HG02571 (cell line): ENCODE measurements around the gene EPHX1.
"Not testable (repeated sequence)": the region's sequence is repeated elsewhere in the genome, so short reads cannot be mapped to it uniquely, and the experiment has no call there.

ENCODE experiments used
- ATAC-seq: cut with Tn5 transposase; IDR thresholded peaks from one replicate; pipeline ENCODE4 v1.9.1; 2021; ENCODE audit warnings: mild to moderate bottlenecking, moderate library complexity; ENCODE audit not compliant: unreplicated experiment

EPHX1 gene

GRCh38 chr1:225777058-225777582, 32.8 kb upstream of the EPHX1 start:
- peak; percentile 5 for ATAC-seq

DNA sequence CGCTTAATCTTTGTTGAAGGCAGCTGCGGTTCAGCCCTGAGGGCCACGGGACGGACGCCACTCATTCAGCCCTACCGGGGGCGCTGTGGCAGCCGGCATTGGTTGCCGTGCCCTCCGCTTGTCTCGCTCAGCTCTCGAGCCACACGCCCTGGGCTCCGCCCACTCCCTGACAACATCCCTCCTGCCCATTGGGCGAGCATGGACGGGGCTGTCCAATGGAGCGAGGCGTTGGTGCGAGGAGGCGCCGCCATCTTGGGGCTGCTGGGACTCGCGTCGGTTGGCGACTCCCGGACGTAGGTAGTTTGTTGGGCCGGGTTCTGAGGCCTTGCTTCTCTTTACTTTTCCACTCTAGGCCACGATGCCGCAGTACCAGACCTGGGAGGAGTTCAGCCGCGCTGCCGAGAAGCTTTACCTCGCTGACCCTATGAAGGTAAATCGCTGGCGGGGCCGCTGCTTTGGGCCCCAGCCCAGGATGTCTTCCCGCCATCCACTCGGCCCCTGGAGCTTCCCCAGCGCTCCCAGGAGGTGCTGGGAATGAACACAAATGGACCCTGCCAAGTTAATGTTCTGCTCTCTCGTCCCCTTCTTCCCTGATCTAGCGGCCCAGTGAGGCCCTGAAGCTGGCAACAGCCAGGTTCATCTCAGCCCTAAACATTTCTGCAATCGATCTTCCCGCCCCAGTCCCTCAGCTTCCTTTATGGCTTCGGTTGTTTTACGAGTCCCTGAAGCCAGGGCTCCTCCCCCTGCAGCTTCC, 32.2 kb upstream of the EPHX1 start, which contains the start of gene SRP9:
TSS of gene SRP9 (plus strand) at position 244 of the 754 bp plus-strand sequence. CDS start at position 359, 115 bp downstream.
- ATAC-seq, result peak; percentile 100

GRCh38 chr1:225778337-225778669, 31.6 kb upstream of the EPHX1 start:
- ATAC-seq, result no peak

- not testable (repeated sequence) for ATAC-seq
Measured at GRCh38 chr1:225779165-225779564, 30.8 kb upstream of the EPHX1 start.

- ATAC-seq, result no peak
Measured at GRCh38 chr1:225780134-225780533, 29.8 kb upstream of the EPHX1 start.

- ATAC-seq, result no peak
Measured at GRCh38 chr1:225780630-225781029, 29.3 kb upstream of the EPHX1 start.

DNA sequence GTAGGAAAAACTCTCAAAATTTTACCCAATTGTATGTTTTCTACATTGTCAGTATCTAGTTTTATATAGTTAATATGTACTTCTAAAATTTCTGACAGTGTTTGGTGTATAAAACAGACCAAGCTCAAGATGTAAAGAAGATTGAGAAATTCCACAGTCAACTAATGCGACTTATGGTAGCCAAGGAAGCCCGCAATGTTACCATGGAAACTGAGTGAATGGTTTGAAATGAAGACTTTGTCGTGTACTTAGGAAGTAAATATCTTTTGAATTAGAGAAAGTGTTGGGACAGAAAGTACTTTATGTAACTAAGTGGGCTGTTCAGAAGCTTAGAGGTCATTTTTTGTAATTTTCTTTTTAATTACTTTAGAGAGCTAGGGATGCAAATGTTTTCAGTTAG, 20.8 kb upstream of the EPHX1 start:
- not testable (repeated sequence) for ATAC-seq

GRCh38 chr1:225794954-225795353, 15.0 kb upstream of the EPHX1 start:
- ATAC-seq, result no peak

DNA sequence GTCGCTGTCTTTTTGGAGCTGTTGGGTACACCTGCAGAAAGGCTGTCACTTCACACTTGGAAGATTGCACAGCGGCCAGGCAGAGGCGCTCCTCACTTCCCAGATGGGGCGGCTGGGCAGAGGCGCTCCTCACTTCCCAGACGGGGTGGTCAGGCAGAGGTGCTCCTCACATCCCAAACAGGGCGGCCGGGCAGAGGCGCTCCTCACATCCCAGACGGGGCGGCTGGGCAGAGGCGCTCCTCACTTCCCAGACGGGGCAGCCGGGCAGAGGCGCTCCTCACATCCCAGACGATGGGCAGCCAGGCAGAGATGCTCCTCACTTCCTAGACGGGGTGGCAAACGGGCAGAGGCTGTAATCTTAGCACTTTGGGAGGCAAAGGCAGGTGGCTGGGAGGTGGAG, 13.8 kb upstream of the EPHX1 start:
- ATAC-seq, result not testable (repeated sequence)

DNA sequence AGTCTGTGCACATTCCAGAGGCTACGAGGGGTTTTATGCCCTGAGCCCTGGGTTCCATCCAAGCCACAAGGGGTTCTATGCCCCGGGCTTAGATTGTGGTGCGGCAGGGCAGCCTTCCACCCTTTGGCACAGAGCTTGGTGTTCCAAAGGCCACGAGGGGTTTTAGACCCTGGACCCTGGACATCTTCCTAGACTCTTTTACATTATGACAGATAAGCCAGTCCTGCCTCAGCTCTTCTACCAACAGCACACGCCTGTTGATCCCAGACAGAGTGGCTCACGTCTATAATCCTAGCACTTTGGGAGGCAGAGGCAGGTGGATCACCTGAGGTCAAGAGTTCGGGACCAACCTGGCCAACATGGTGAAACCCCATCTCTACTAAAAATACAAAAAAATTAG, 8.8 kb upstream of the EPHX1 start:
- ATAC-seq, result not testable (repeated sequence)

DNA sequence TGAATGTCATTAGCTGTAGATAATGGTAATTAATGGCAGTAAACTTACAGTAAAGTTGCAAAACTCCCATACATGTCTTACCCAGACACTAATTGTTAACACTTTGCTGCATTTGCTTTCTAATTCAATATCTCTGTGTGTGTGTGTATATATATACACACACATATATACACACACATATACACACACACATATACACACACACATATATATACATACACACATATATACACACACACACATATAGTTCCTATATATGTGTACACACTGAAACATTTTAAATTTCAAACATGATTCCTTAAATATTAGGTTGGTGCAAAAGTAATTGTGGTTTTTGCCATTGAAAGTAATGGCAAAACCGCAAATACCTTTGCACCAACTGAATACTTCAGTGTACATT, 3.7 kb upstream of the EPHX1 start:
- no peak for ATAC-seq

DNA sequence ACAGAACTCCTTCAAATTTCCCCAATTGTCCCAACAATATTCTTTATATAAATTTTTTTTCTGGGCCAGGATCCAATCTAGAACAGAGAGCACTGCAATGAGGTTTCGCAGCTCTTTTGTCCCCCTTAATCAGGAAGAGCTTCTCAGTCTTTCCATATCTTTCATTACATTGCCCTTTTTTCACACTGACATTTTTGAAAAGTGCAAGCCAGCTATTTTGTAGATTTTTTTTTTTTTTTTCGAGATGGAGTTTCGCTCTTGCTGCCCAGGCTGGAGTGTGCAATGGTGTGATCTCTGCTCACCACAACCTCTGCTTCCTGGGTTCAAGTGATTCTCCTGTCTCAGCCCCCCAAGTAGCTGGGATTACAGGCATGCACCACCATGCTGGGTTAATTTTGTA, 3.2 kb upstream of the EPHX1 start:
- ATAC-seq, result not testable (repeated sequence)

- ATAC-seq, result no peak
Measured at GRCh38 chr1:225808136-225808535, 1.8 kb upstream of the EPHX1 start.

- ATAC-seq, result not testable (repeated sequence)
Measured at GRCh38 chr1:225810579-225811538, 935 bp downstream of the EPHX1 start.

DNA sequence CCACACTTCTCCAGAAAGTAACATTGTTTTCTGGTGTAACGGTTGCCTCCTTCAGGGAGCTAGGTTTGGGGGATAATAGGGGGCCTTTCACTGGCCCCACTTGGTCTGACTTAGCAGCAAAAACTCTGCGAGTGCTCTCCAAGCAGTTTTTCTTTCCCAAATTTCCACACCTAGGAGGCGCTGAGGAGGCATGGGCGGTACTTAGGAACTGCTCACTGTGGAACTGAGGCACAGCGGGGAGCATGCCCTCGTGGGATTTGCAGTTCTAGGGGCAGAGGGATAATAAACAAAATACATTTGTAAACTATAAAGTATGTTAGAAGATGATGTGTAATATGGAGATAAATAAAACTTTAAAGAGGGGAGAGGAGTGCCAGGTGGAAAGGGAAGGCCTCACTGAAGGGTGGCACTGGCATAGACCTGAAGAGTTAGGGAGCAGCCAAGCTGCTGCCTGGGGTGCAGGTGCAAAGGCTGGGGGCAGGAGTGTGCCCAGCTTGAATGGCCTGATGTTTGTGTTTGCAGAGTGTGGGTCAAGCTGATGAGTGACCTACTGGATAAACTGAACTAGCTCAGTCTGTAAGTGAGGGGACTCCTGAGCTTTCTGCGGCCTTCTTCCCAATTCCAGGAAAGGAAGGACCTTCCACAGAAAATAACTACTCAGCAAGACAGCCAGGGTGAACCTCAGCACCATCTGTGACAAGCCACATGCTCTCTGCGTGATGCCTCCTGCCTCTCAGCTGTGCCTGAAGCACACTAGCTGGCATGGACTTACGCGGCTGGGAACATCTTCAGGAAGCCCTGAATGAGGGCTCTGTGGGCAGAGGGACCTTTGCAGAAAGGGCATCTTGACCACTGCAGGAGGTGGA, 1.9 kb downstream of the EPHX1 start:
- no peak for ATAC-seq

DNA sequence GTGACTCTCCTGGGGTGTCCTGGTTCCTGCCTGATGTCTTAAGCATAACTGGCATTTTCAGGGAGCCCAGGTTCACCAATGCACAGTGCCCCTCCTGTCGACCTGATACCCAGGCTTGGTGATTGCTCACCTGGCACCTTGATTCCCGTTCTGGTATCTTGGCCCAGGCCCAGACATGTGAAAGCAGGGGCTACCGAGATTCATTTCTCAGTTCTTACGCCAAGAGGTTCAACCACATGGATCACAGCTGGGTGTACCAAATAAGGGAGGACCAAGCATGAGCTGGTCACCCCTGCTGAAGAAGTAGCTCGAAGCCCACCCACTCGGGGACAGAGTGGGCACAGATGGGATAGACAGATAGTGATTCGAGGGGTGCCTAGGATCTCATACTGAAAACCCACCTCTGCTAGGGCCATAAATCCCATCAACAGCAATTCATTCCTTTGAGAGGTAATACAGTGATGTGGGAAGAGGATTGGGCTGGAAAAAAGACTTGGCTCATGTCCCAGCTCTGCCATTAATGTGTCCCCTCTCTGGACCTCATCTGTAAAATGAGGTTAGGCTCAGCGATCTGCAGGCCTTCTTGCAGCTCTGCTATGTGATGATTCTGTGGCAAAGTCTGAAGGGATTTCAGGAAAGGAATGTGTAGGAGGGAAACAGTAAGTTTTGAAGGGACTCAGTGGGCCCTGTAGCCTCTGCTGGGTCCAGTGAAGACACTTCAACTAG, 2.7 kb downstream of the EPHX1 start:
- ATAC-seq, result no peak

- ATAC-seq, result no peak
Measured at GRCh38 chr1:225813214-225813964, 3.5 kb downstream of the EPHX1 start.

DNA sequence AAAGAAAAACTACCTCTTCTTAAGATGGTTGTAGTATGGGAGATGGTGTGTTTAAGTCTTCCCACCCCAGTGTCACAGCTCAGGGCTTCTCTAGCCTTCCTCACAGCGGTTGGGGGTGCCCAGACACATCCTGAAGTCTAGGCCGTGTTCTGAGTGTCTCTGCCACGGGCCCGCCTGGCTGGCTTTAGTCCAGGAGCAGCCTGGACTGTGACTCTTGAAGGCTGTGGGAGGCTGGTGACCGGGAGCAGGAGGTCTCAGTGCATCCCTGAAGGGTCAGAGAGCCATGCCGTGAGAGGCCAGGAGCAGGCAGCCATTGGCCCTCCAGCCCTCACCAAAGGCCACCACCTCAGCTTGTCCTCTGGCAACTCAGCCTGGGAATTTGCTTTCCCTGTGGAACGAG, 4.5 kb downstream of the EPHX1 start:
- no peak for ATAC-seq

GRCh38 chr1:225815090-225815489, 5.2 kb downstream of the EPHX1 start:
- ATAC-seq, result not testable (repeated sequence)
